ENCODE results near the gene NUP133. TPM values are rescaled to one million over a fixed set of nuclear protein-coding genes. Genes with fewer than 3 reads are reported as not detected.

NUP133 gene
- total RNA-seq, 1 experiment from 2014 or later = 59.0 TPM

- no peak for DNase-seq (ENCODE audit: low spot score)
- intact Hi-C loops (cut with micrococcal nuclease; ENCODE audit: unreplicated experiment) = no loop called here
- peaks cover 25% of the 10 kb centered on the region for H3K4me1 ChIP-seq (ENCODE audit: insufficient read depth, low read length, poor library complexity, severe bottlenecking)
- H3K27me3 ChIP-seq (replicated peaks; ENCODE audit: insufficient read depth, low read depth, low read length, poor library complexity) = no peaks in the 10 kb centered on the region
- POLR2A ChIA-PET (ENCODE audit: low non-redundant PET) = no interaction called here
- CTCF ChIA-PET = no interaction called here
- no peak overlapping the region for H3K4me3 ChIP-seq (ENCODE audit: low read depth, low read length, poor library complexity, severe bottlenecking)
- H3K9me3 ChIP-seq (ENCODE audit: low read depth, low read length, poor library complexity, severe bottlenecking) = no peaks in the 10 kb centered on the region
- no peak overlapping the region for H3K27ac ChIP-seq (ENCODE audit: low read depth, low read length, poor library complexity, severe bottlenecking)
- TF ChIP-seq EZH2 (IDR thresholded peaks at IDR 0.05; ENCODE audit: borderline replicate concordance, low read depth, low read length, poor library complexity, severe bottlenecking) = no peak
- no peak for TF ChIP-seq CTCF (conservative IDR thresholded peaks at IDR 0.05; ENCODE audit: low read depth, low read length)
- H3K36me3 ChIP-seq (ENCODE audit: insufficient read depth, low read length, poor library complexity, severe bottlenecking) = no peaks in the 10 kb centered on the region
- BruUV-seq (replicated peaks) = no TSS peak
Observed at GRCh38 chr1:229553621-229554130, 45.5 kb upstream of the NUP133 start.

- intact Hi-C loops (cut with micrococcal nuclease; ENCODE audit: unreplicated experiment) = no loop called here
- CTCF ChIA-PET = no interaction called here
- H3K36me3 ChIP-seq (ENCODE audit: insufficient read depth, low read length, poor library complexity, severe bottlenecking) = no peaks in the 10 kb centered on the region
- H3K27ac ChIP-seq (ENCODE audit: low read depth, low read length, poor library complexity, severe bottlenecking) = no peak overlapping the region
- POLR2A ChIA-PET (ENCODE audit: low non-redundant PET) = no interaction called here
- TF ChIP-seq EZH2 (IDR thresholded peaks at IDR 0.05; ENCODE audit: borderline replicate concordance, low read depth, low read length, poor library complexity, severe bottlenecking) = no peak
- no peak for TF ChIP-seq CTCF (conservative IDR thresholded peaks at IDR 0.05; ENCODE audit: low read depth, low read length)
- H3K4me3 ChIP-seq (ENCODE audit: low read depth, low read length, poor library complexity, severe bottlenecking) = no peak overlapping the region
- H3K4me1 ChIP-seq (ENCODE audit: insufficient read depth, low read length, poor library complexity, severe bottlenecking) = peaks cover 25% of the 10 kb centered on the region
- no TSS peak for BruUV-seq (replicated peaks)
- no peaks in the 10 kb centered on the region for H3K27me3 ChIP-seq (replicated peaks; ENCODE audit: insufficient read depth, low read depth, low read length, poor library complexity)
- no peaks in the 10 kb centered on the region for H3K9me3 ChIP-seq (ENCODE audit: low read depth, low read length, poor library complexity, severe bottlenecking)
- no peak for DNase-seq (ENCODE audit: low spot score)
Observed at GRCh38 chr1:229552732-229553131, 44.6 kb upstream of the NUP133 start.

- intact Hi-C loops (cut with micrococcal nuclease; ENCODE audit: unreplicated experiment) = no loop called here
- no peak overlapping the region for H3K4me3 ChIP-seq (ENCODE audit: low read depth, low read length, poor library complexity, severe bottlenecking)
- no peaks in the 10 kb centered on the region for H3K9me3 ChIP-seq (ENCODE audit: low read depth, low read length, poor library complexity, severe bottlenecking)
- H3K4me1 ChIP-seq (ENCODE audit: insufficient read depth, low read length, poor library complexity, severe bottlenecking) = peaks cover 18% of the 10 kb centered on the region
- no TSS peak for BruUV-seq (replicated peaks)
- H3K27me3 ChIP-seq (replicated peaks; ENCODE audit: insufficient read depth, low read depth, low read length, poor library complexity) = no peaks in the 10 kb centered on the region
- TF ChIP-seq EZH2 (IDR thresholded peaks at IDR 0.05; ENCODE audit: borderline replicate concordance, low read depth, low read length, poor library complexity, severe bottlenecking) (no peak), CTCF (conservative IDR thresholded peaks at IDR 0.05; ENCODE audit: low read depth, low read length) (no peak)
- DNase-seq (ENCODE audit: low spot score) = no peak
- no peak overlapping the region for H3K27ac ChIP-seq (ENCODE audit: low read depth, low read length, poor library complexity, severe bottlenecking)
- POLR2A ChIA-PET (ENCODE audit: low non-redundant PET) = no interaction called here
- CTCF ChIA-PET = no interaction called here
- peaks cover 9% of the 10 kb centered on the region for H3K36me3 ChIP-seq (ENCODE audit: insufficient read depth, low read length, poor library complexity, severe bottlenecking)
Observed at GRCh38 chr1:229550812-229551567, 42.8 kb upstream of the NUP133 start.
